Activated CD4-positive, alpha-beta T cell treated with anti-CD3 and anti-CD28 coated beads, Interleukin-2, amount 10 ng/mL, durations not matched to agents 7 days and 5 days (primary cell): Measurements from ENCODE around the gene ENAM. TPM values are rescaled to one million over a fixed set of nuclear protein-coding genes. Genes with fewer than 3 reads are reported as not detected.
"Not testable (repeated sequence)": the region's sequence is repeated elsewhere in the genome, so short reads cannot be mapped to it uniquely, and the experiment has no call there.

ENCODE experiments used
- CTCF ChIA-PET: fragments of 350-600 bp; sonication (Branson Sonifier 250); formaldehyde crosslinking; loops from one replicate; lab custom pipeline; 2021; ENCODE audit warnings: antibody characterized with exemption; lab: Charles Lee
- POLR2A ChIA-PET: fragments of 350-600 bp; sonication (Branson Sonifier 250); formaldehyde crosslinking; loops from one replicate; lab custom pipeline; 2021; ENCODE audit warnings: antibody characterized with exemption; lab: Charles Lee
- DNase-seq: peaks from one replicate; pipeline ENCODE4 v3.0.0-alpha.2; 2020
- H3K27ac Mint-ChIP-seq: one replicate; pipeline ENCODE4 v1.8.0; 2021; ENCODE audit warnings: mild to moderate bottlenecking, moderate library complexity, mixed read lengths
- H3K27me3 Mint-ChIP-seq: one replicate; pipeline ENCODE4 v1.8.0; 2021; ENCODE audit warnings: mixed read lengths
- H3K36me3 Mint-ChIP-seq: one replicate; pipeline ENCODE4 v1.8.0; 2021; ENCODE audit warnings: low read depth, mixed read lengths
- H3K4me1 Mint-ChIP-seq: one replicate; pipeline ENCODE4 v1.8.0; 2021; ENCODE audit warnings: mixed read lengths
- H3K4me3 Mint-ChIP-seq: one replicate; pipeline ENCODE4 v1.8.0; 2021; ENCODE audit warnings: mild to moderate bottlenecking, moderate library complexity, mixed read lengths
- H3K9me3 Mint-ChIP-seq: one replicate; pipeline ENCODE4 v1.8.0; 2021; ENCODE audit warnings: mixed read lengths
- total RNA-seq, 2 experiments: library from RNA; stranded (reverse); gene quantifications; one replicate each; pipeline ENCODE4 v1.2.3, GENCODE V29; 2021

The ENAM gene
- total RNA-seq, 2 experiments from 2014 or later, result 0.46 TPM; not detected in 1

DNA sequence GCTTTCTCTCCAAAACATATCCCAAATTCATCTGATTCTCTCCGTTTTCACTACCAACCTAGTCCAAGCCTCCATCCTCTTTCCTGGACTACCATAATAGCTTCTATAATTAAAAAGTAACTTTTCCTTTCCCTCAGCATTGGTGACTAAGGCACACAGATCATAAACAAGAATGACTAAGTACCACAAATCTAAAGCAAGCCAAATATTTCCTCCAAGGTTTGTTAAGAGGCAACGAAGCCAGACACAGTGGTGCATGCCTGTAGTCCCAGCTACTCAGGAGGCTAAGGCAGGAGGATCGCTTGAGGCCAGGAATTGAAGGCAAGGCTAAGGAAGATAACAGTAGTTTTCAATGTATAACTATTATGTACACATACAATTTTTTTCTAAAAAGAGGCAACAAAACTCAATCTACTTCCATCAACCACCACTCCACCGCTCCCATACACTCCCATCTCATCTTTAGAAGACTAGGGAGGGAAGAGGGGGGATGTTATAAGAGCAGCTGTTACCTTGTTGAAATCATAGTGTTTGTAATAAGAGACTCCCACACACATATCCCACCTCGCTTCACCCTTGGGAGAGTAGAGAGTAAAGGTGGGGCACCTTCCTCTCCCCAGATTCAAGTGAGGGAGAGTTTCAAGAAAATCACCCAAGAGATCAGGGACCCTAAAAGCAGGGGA lies 41.9 kb downstream of the ENAM start:
- no peak overlapping the region for H3K27ac Mint-ChIP-seq
- ChIA-PET POLR2A (no interaction called here), CTCF (interaction anchor here (1.2 kb wide), 1 partner anchor 36 kb away, joined by 3 read pairs; no protein-coding TSS in a partner anchor)
- no peaks in the 10 kb centered on the region for H3K9me3 Mint-ChIP-seq
- H3K36me3 Mint-ChIP-seq, result peaks cover 3% of the 10 kb centered on the region
- peaks cover 10% of the 10 kb centered on the region for H3K4me1 Mint-ChIP-seq
- no peak overlapping the region for H3K4me3 Mint-ChIP-seq
- peaks cover 31% of the 10 kb centered on the region for H3K27me3 Mint-ChIP-seq
- DNase-seq, result no peak

DNA sequence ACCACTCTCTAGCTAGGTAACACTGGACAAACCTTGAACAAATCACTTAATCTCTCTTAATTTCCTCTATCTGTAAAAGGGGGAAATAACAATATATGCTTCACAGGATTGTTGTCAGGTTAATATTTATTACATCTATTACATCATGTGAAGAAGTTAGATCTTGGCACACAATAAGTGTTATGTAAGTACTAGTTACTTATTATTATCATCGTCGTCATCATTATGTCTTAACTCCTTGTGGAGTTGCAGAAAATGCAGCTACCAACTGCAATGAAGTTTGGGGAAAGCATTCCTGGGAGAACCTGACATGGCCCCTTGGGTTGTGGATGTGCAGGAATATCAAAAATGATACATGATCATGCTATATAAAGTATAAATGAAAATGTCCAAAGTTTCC lies 42.5 kb downstream of the ENAM start:
- H3K9me3 Mint-ChIP-seq, result no peaks in the 10 kb centered on the region
- H3K4me1 Mint-ChIP-seq, result peaks cover 14% of the 10 kb centered on the region
- CTCF ChIA-PET, result interaction anchor here (1.2 kb wide), 1 partner anchor 36 kb away, joined by 3 read pairs; no protein-coding TSS in a partner anchor
- H3K27me3 Mint-ChIP-seq, result peaks cover 35% of the 10 kb centered on the region
- POLR2A ChIA-PET, result no interaction called here
- no peak overlapping the region for H3K27ac Mint-ChIP-seq
- DNase-seq, result no peak
- H3K36me3 Mint-ChIP-seq, result peaks cover 3% of the 10 kb centered on the region
- H3K4me3 Mint-ChIP-seq, result no peak overlapping the region

DNA sequence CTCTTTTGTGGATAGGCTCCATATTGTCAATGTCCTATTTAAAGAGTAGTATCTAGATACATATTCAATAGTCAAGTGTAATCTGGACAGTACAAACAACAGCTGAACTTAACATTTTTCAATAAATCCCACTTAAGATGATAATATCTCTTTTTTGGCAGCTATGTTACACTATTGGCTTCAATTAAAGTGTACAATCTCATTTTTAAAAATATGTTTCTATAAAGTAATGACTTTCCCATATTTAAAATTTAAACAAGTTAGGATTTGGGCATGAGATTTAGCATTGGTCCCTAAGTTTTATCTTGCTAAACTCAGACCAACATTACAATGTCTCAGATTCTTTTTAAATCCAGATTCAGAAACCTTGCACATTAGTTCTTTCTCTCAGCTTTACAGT lies 45.6 kb downstream of the ENAM start:
- POLR2A ChIA-PET, result no interaction called here
- peaks cover 31% of the 10 kb centered on the region for H3K4me1 Mint-ChIP-seq
- DNase-seq, result no peak
- H3K9me3 Mint-ChIP-seq, result no peaks in the 10 kb centered on the region
- peaks cover 3% of the 10 kb centered on the region for H3K36me3 Mint-ChIP-seq
- H3K4me3 Mint-ChIP-seq, result no peak overlapping the region
- peaks cover 31% of the 10 kb centered on the region for H3K27me3 Mint-ChIP-seq
- CTCF ChIA-PET, result interaction anchor here (1.1 kb wide), 1 partner anchor 15 kb away, joined by 4 read pairs; no protein-coding TSS in a partner anchor
- no peak overlapping the region for H3K27ac Mint-ChIP-seq

DNA sequence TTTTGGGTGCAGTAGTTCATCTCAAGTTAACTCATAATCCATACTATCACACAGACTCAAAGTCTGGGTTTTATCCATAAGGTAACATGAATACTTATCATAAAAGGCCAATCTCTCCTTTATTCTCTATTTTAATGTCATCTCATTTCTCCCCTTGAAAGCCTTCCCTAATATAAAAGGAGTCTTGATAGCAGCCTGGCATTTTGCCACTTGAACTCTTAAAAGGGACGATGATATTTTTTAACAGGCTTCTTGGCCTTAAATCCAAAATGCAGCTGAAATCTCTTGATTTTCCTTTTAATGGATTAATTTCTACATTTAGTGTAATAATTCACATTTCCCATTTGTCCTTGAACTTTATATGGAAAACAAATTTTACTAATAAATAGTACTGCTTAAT lies 46.2 kb downstream of the ENAM start:
- Mint-ChIP-seq H3K4me1 (peaks cover 36% of the 10 kb centered on the region), H3K4me3 (no peak overlapping the region)

DNA sequence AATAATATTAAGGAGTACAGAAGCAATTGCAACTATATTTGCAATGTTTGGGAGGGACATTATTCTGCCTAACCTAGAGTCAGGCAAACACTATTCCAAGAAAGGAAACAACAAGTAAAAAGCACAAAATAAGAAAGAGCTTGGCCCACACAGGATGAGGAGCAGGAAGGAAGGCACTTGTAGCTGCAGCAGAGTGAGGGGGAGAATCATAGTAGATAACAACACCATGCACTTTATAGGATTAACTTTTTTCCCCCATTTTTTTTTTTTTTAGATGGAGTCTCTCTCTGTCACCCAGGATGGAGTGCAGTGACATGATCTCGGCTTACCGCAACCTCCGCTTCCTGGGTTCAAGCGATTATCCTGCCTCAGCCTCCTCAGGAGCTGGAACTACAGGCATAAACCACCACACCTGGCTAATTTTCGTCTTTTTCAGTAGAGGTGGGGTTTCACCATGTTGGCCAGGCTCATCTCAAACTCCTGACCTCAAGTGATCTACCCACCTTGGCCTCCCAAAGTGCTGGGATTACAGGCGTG lies 48.1 kb downstream of the ENAM start:
- ChIA-PET CTCF (interaction anchor here (1.1 kb wide), 1 partner anchor 85 kb away, joined by 4 read pairs; no protein-coding TSS in a partner anchor), POLR2A (no interaction called here)

More for the DNA sequence above, 46.2 kb downstream of the ENAM start:
- H3K36me3 Mint-ChIP-seq, result peaks cover 7% of the 10 kb centered on the region
- no peaks in the 10 kb centered on the region for H3K9me3 Mint-ChIP-seq
- ChIA-PET CTCF (interaction anchor here (0.6 to 1.1 kb wide), 2 partner anchors 14 to 171 kb away, joined by 3 to 4 read pairs; no protein-coding TSS in a partner anchor), POLR2A (no interaction called here)
- peaks cover 31% of the 10 kb centered on the region for H3K27me3 Mint-ChIP-seq
- DNase-seq, result no peak
- no peak overlapping the region for H3K27ac Mint-ChIP-seq

DNA sequence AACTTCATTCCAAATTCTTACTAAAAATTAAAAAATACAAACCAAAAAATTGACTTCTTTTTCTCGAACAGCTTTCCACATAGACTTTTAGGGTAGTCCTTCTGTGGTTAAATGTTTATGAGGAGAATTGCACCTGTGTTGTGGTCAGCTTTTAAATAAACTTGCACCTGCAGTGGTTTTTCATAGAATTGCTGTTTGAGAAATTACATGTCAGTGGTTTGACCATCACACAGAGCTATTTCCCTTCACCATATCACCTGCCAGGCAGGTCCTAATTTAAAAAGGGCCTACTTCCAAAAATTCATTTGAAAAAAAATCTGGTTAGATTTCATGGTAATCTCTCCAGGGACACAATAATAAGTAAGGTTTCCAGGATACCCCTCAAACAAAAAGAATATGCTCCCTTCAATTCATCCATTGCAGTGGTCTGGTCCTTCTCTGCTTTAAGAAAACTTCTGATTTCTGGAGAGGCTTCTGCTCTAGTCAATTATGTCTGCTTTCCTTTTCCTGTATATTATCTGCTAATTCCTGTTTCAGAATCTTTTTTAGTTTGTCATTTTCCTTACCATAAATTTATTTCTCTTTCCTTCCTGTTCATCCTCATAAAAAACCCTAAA lies 49.9 kb downstream of the ENAM start:
- peaks cover 10% of the 10 kb centered on the region for H3K27me3 Mint-ChIP-seq
- H3K27ac Mint-ChIP-seq, result peak overlapping the region; percentile 85
- no peaks in the 10 kb centered on the region for H3K9me3 Mint-ChIP-seq
- peaks cover 51% of the 10 kb centered on the region for H3K4me1 Mint-ChIP-seq
- peaks cover 9% of the 10 kb centered on the region for H3K36me3 Mint-ChIP-seq
- peak overlapping the region; percentile 31 for H3K4me3 Mint-ChIP-seq
- ChIA-PET POLR2A (interaction anchor here (0.8 kb wide), 1 partner anchor 59 kb away, joined by 4 read pairs; no protein-coding TSS in a partner anchor), CTCF (interaction anchor here (1.1 to 1.6 kb wide), 4 partner anchors 9 to 27 kb away, joined by 3 to 6 read pairs (median 4); no protein-coding TSS in a partner anchor)
- no peak for DNase-seq

More for the DNA sequence above, 48.1 kb downstream of the ENAM start:
- Mint-ChIP-seq H3K36me3 (peaks cover 7% of the 10 kb centered on the region), H3K27me3 (peaks cover 17% of the 10 kb centered on the region), H3K27ac (peak overlapping the region; percentile 42), H3K9me3 (no peaks in the 10 kb centered on the region), H3K4me3 (no peak overlapping the region), H3K4me1 (peaks cover 45% of the 10 kb centered on the region)
- DNase-seq, result no peak

DNA sequence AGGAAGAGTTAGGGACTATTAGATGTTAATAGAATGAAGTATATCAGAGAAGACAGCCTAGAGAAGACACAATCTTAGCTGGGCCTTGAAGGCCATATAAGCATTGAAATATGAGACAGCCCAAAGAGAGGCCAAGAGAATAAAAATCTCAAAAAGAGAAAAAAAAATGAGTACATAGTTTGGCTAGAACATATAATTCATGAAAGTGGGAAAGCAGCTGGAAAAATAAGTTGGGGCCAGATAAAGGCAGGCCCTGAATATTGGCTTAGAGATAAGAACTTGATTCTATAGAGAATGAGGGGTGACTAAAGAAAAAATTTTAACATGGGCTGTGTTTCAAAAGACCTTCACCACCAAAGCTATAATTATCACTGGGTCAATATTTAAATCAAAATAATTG lies 52.4 kb downstream of the ENAM start:
- ChIA-PET CTCF (no interaction called here), POLR2A (no interaction called here)
- no peak overlapping the region for H3K4me3 Mint-ChIP-seq
- H3K27ac Mint-ChIP-seq, result no peak overlapping the region
- DNase-seq, result no peak
- H3K36me3 Mint-ChIP-seq, result peaks cover 7% of the 10 kb centered on the region
- H3K27me3 Mint-ChIP-seq, result no peaks in the 10 kb centered on the region
- no peaks in the 10 kb centered on the region for H3K9me3 Mint-ChIP-seq
- peaks cover 49% of the 10 kb centered on the region for H3K4me1 Mint-ChIP-seq

DNA sequence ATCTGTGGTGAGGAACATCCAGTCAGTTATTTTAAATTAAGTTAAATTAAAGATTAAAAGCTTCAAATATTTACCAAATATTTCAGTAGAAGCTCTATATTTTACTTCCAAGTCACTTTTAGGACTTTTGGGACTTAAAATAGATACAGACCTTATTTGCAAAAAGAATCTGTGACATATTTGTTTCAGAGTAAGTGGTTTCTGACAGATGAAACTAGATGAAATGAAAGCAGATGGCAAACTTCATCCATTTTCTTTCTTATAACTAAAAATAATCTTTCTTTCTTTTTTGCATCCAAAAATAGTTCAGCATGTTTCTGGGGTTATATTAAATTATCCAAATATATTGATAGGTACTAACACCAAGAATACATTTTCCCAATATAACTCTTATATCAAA lies 53.2 kb downstream of the ENAM start:
- ChIA-PET CTCF (interaction anchor here (0.6 kb wide), 1 partner anchor 12 kb away, joined by 3 read pairs; no protein-coding TSS in a partner anchor), POLR2A (no interaction called here)
- Mint-ChIP-seq H3K27me3 (no peaks in the 10 kb centered on the region), H3K27ac (no peak overlapping the region), H3K4me1 (peaks cover 46% of the 10 kb centered on the region), H3K9me3 (no peaks in the 10 kb centered on the region), H3K4me3 (no peak overlapping the region), H3K36me3 (peaks cover 7% of the 10 kb centered on the region)
- no peak for DNase-seq

DNA sequence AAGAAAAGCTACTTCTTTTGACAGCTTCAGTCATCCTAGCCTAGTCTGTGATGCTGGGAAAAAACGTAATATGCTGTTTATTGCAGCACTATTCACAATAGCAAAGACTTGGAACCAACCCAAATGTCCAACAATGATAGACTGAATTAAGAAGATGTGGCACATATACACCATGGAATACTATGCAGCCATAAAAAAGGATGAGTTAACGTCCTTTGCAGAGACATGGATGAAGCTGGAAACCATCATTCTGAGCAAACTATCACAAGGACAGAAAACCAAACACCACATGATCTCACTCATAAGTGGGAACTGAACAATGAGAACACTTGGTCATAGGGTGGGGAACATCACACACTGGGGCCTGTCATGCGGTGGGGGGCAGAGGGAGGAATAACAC lies 53.6 kb downstream of the ENAM start:
- H3K4me3 Mint-ChIP-seq, DNase-seq, H3K27me3 Mint-ChIP-seq, H3K9me3 Mint-ChIP-seq, H3K27ac Mint-ChIP-seq, H3K36me3 Mint-ChIP-seq, POLR2A ChIA-PET: not testable (repeated sequence)
- CTCF ChIA-PET, result interaction anchor here (0.6 kb wide), 1 partner anchor 12 kb away, joined by 3 read pairs; no protein-coding TSS in a partner anchor
- H3K4me1 Mint-ChIP-seq, result peaks cover 42% of the 10 kb centered on the region

DNA sequence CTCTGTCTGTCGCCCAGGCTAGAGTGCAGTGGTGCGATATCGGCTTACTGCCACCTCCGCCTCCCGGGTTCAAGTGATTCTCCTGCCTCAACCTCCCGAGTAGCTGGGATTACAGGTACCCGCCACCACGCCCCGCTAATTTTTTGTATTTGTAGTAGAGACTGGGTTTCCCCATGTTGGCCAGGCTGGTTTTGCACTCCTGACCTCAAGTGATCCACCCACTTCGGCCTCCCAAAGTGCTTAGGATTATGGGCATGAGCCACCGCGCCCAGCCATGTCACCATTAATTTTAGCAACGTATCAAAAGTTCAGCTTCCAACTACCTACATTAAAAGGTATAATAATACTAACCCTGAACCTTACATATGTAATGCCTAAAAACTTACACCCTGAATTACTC lies 58.8 kb downstream of the ENAM start:
- no peak for DNase-seq
- no peaks in the 10 kb centered on the region for H3K27me3 Mint-ChIP-seq
- CTCF ChIA-PET, result interaction anchor here (1.0 kb wide), 1 partner anchor 10 kb away, joined by 5 read pairs; no protein-coding TSS in a partner anchor

DNA sequence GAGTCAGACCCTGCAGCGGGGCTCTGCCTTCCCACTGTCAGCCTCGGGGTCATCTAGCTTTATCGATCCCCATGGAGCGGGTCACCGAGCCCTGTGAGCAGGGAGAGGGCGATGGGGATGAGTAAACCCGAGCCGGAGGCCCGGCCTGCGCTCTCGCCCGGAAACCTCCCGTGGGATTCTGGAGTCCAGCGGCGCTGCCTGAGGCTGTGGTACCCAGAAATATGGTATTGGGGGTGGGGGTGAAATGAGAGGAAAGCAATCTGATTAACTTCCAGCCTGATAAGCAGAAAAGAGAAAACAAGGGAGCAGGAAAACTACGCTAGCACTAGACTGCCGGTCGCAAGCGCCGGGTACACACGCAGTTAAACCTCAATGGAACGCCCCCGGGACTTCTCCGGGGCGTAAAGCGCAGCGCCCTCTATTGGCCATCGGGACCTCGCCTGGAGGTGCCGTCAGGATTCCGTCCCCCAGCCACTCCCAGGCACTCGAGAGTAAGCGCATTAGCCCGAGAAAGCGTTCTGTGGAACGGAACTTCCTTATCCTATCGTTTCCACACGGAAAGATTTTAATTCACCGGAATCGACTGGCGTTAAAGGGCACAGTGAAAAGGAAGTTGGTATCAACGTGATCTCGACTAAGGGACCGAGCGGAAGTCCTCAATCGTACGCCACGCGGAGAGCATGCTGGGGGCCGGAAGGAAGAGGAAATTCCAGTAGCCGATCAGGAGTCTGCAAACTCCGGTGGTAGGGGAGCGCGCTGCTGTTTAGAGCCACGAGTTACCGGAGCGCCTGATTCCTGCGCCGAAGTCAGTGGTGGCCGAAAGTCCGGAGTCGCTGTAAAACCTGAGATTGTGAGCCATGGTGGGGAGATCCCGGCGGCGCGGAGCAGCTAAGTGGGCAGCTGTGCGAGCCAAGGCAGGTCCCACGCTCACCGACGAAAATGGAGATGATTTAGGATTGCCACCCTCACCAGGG lies 59.6 kb downstream of the ENAM start, which contains the start of gene UTP3:
Gene UTP3 (plus strand): TSS at position 712 of the 974 bp plus-strand sequence. CDS start 146 bp downstream, at position 858.
- CTCF ChIA-PET, result interaction anchor here (0.7 to 1.9 kb wide), 9 partner anchors 9 to 148 kb away, joined by 3 to 12 read pairs (median 4); no protein-coding TSS in a partner anchor
- Mint-ChIP-seq H3K27me3 (no peaks in the 10 kb centered on the region), H3K9me3 (no peaks in the 10 kb centered on the region), H3K27ac (peak within 1 kb of the TSS; percentile 91), H3K36me3 (peaks cover 31% of the 10 kb centered on the region), H3K4me3 (peak within 1 kb of the TSS; percentile 94), H3K4me1 (peaks cover 45% of the 10 kb centered on the region)
- POLR2A ChIA-PET, result no interaction called here
- DNase-seq, result peak; percentile 93

More for the DNA sequence above, 58.8 kb downstream of the ENAM start:
- POLR2A ChIA-PET, result no interaction called here
- Mint-ChIP-seq H3K4me3 (peak overlapping the region; percentile 94), H3K36me3 (peaks cover 30% of the 10 kb centered on the region), H3K4me1 (peaks cover 47% of the 10 kb centered on the region), H3K27ac (peak overlapping the region; percentile 91), H3K9me3 (no peaks in the 10 kb centered on the region)
